HepG2 (cell line): ENCODE data around the gene STX1B. TPM values are rescaled to one million over a fixed set of nuclear protein-coding genes. Genes with fewer than 3 reads are reported as not detected.

Source experiments
- ATAD3A ChIP-seq: sonication (generic); formaldehyde crosslinking; IDR thresholded peaks from 2 replicates; pipeline ENCODE4 v1.4.0; 2020; ENCODE audit warnings: missing genetic modification reagents
- FOXA1 ChIP-seq, 2 experiments: fragments of 450-650 bp in 1 of 2; sonication (generic) in 1 of 2; formaldehyde crosslinking in 1 of 2; IDR thresholded peaks; 2 replicates each; pipeline versions ENCODE4 v1.4.0 to v1.6.1; 2016 to 2020; ENCODE audit warnings: missing genetic modification reagents in 1 of 2
- KLF16 ChIP-seq, 2 experiments: sonication (generic) in 1 of 2; formaldehyde crosslinking in 1 of 2; IDR thresholded peaks; 2 replicates each; pipeline versions ENCODE4 v1.6.1 to v1.8.0; 2016 to 2023; ENCODE audit warnings: missing genetic modification reagents in 2 of 2, missing compliant biosample characterization in 1 of 2
- KLF9 ChIP-seq: IDR thresholded peaks from 2 replicates; pipeline ENCODE4 v1.6.1; 2016; ENCODE audit warnings: low read depth
- MATR3 ChIP-seq: sonication (generic); formaldehyde crosslinking; IDR thresholded peaks from 2 replicates; pipeline ENCODE4 v1.4.0; 2020; ENCODE audit warnings: missing genetic modification reagents
- MED8 ChIP-seq: sonication (generic); formaldehyde crosslinking; IDR thresholded peaks from 2 replicates; pipeline ENCODE4 v1.8.1; 2023; ENCODE audit warnings: mild to moderate bottlenecking, missing genetic modification reagents; ENCODE audit not compliant: insufficient replicate concordance
- POGZ ChIP-seq: sonication (generic); formaldehyde crosslinking; IDR thresholded peaks from 2 replicates; pipeline ENCODE4 v1.4.0; 2020; ENCODE audit warnings: mild to moderate bottlenecking, missing genetic modification reagents
- POLR2A ChIP-seq, 2 experiments: IDR thresholded peaks; 2 replicates each; pipeline ENCODE4 v1.6.1; 2011; ENCODE audit warnings: low read depth in 2 of 2, low read length in 2 of 2, mild to moderate bottlenecking in 1 of 2, moderate library complexity in 1 of 2; ENCODE audit not compliant: insufficient read depth in 1 of 2
- TEAD3 ChIP-seq: optimal IDR thresholded peaks from 2 replicates; pipeline ENCODE3; 2016; ENCODE audit warnings: borderline replicate concordance
- THYN1 ChIP-seq: sonication (generic); formaldehyde crosslinking; IDR thresholded peaks from 2 replicates; pipeline ENCODE4 v1.8.1; 2023; ENCODE audit warnings: low read depth, mild to moderate bottlenecking, moderate library complexity, missing genetic modification reagents, borderline replicate concordance
- XRCC5 ChIP-seq: fragments of 200-400 bp; formaldehyde crosslinking; optimal IDR thresholded peaks from 2 replicates; pipeline ENCODE3; 2017; ENCODE audit warnings: mild to moderate bottlenecking, low read length
- YEATS2 ChIP-seq: sonication (generic); formaldehyde crosslinking; IDR thresholded peaks from 2 replicates; pipeline ENCODE4 v1.4.0; 2020; ENCODE audit warnings: missing genetic modification reagents, borderline replicate concordance
- ZNF124 ChIP-seq: sonication (generic); formaldehyde crosslinking; IDR thresholded peaks from 2 replicates; pipeline ENCODE4 v1.4.0; 2020; ENCODE audit warnings: missing genetic modification reagents
- ZNF224 ChIP-seq: sonication (generic); formaldehyde crosslinking; IDR thresholded peaks from 2 replicates; pipeline ENCODE4 v1.5.0; 2020; ENCODE audit warnings: mild to moderate bottlenecking, missing genetic modification reagents
- ZNF280D ChIP-seq: sonication (generic); formaldehyde crosslinking; IDR thresholded peaks from 2 replicates; pipeline ENCODE4 v1.5.1; 2020; ENCODE audit warnings: mild to moderate bottlenecking, missing genetic modification reagents
- ZNF446 ChIP-seq: sonication (generic); formaldehyde crosslinking; IDR thresholded peaks from 2 replicates; pipeline ENCODE4 v1.5.0; 2020; ENCODE audit warnings: mild to moderate bottlenecking, missing genetic modification reagents
- ZNF567 ChIP-seq: sonication (generic); formaldehyde crosslinking; IDR thresholded peaks from 2 replicates; pipeline ENCODE4 v1.8.1; 2023; ENCODE audit warnings: mild to moderate bottlenecking, missing genetic modification reagents, borderline replicate concordance
- ZNF841 ChIP-seq: sonication (generic); formaldehyde crosslinking; IDR thresholded peaks from 2 replicates; pipeline ENCODE4 v1.8.1; 2023; ENCODE audit warnings: missing genetic modification reagents, borderline replicate concordance
- polyA plus RNA-seq, 8 experiments: library from polyadenylated mRNA; depleted of rRNA in 3 of 8; stranded (reverse) in 7 of 8; unstranded in 1 of 8; fragments of >200 nt; fragmentation: Illumina TruSeq in 4 of 8; extraction: Trizol in 4 of 8; gene quantifications; 2 replicates each; pipeline versions ENCODE4 v1.2.1 to v1.2.3, GENCODE V29; 2011 to 2016; ENCODE audit warnings: low read depth in 4 of 8, missing spikeins in 1 of 8, mixed read lengths in 1 of 8; ENCODE audit not compliant: insufficient read depth in 1 of 8
- total RNA-seq, 5 experiments: library from RNA; depleted of rRNA; stranded (reverse); fragments of >200 nt; fragmentation: Illumina TruSeq; extraction: Trizol; gene quantifications; 2 replicates each; pipeline ENCODE4 v1.2.3, GENCODE V29; 2016; ENCODE audit warnings: low read depth in 1 of 5
- TF ChIP-seq, protein P1 (sequence below): sonication (generic); formaldehyde crosslinking; IDR thresholded peaks from 2 replicates; pipeline ENCODE4 v1.5.0; 2020; ENCODE audit warnings: missing genetic modification reagents, mild to moderate bottlenecking, borderline replicate concordance
- TF ChIP-seq, protein P2 (sequence below): sonication (generic); formaldehyde crosslinking; IDR thresholded peaks from 2 replicates; pipeline ENCODE4 v1.5.1; 2020; ENCODE audit warnings: mild to moderate bottlenecking, missing genetic modification reagents, borderline replicate concordance

Gene STX1B
- total and polyA plus RNA-seq, 2 of the 13 experiments (the other 11 are each of a cell fraction or from before 2014, with no cell fraction given): 2.1 to 3.0 TPM

- TF ChIP-seq KLF9 (CRISPR knock-in tag): 0 out of 2 replicates have a peak, but pooled peaks have one; percentile 12
- 0 out of 2 replicates have a peak, but pooled peaks have one; percentile 65 for TF ChIP-seq POGZ (CRISPR knock-in tag)
- TF ChIP-seq, protein P1, sequence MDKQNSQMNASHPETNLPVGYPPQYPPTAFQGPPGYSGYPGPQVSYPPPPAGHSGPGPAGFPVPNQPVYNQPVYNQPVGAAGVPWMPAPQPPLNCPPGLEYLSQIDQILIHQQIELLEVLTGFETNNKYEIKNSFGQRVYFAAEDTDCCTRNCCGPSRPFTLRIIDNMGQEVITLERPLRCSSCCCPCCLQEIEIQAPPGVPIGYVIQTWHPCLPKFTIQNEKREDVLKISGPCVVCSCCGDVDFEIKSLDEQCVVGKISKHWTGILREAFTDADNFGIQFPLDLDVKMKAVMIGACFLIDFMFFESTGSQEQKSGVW (CRISPR knock-in tag): no peak
- TF ChIP-seq YEATS2: no peak
- TF ChIP-seq, protein P2, sequence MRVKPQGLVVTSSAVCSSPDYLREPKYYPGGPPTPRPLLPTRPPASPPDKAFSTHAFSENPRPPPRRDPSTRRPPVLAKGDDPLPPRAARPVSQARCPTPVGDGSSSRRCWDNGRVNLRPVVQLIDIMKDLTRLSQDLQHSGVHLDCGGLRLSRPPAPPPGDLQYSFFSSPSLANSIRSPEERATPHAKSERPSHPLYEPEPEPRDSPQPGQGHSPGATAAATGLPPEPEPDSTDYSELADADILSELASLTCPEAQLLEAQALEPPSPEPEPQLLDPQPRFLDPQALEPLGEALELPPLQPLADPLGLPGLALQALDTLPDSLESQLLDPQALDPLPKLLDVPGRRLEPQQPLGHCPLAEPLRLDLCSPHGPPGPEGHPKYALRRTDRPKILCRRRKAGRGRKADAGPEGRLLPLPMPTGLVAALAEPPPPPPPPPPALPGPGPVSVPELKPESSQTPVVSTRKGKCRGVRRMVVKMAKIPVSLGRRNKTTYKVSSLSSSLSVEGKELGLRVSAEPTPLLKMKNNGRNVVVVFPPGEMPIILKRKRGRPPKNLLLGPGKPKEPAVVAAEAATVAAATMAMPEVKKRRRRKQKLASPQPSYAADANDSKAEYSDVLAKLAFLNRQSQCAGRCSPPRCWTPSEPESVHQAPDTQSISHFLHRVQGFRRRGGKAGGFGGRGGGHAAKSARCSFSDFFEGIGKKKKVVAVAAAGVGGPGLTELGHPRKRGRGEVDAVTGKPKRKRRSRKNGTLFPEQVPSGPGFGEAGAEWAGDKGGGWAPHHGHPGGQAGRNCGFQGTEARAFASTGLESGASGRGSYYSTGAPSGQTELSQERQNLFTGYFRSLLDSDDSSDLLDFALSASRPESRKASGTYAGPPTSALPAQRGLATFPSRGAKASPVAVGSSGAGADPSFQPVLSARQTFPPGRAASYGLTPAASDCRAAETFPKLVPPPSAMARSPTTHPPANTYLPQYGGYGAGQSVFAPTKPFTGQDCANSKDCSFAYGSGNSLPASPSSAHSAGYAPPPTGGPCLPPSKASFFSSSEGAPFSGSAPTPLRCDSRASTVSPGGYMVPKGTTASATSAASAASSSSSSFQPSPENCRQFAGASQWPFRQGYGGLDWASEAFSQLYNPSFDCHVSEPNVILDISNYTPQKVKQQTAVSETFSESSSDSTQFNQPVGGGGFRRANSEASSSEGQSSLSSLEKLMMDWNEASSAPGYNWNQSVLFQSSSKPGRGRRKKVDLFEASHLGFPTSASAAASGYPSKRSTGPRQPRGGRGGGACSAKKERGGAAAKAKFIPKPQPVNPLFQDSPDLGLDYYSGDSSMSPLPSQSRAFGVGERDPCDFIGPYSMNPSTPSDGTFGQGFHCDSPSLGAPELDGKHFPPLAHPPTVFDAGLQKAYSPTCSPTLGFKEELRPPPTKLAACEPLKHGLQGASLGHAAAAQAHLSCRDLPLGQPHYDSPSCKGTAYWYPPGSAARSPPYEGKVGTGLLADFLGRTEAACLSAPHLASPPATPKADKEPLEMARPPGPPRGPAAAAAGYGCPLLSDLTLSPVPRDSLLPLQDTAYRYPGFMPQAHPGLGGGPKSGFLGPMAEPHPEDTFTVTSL (CRISPR knock-in tag): 0 out of 2 replicates have a peak, but pooled peaks have one; percentile 11
- TF ChIP-seq POLR2A (IDR thresholded peaks at IDR 0.05; ENCODE audit: insufficient read depth in 1 of 2, low read depth in 2 of 2, low read length in 2 of 2): peak in 1 of 2 experiments; percentile 52; a peak in 2 of 4 replicates
- TF ChIP-seq KLF16 (CRISPR knock-in tag; IDR thresholded peaks at IDR 0.05): no peak
- no peak for TF ChIP-seq ATAD3A (CRISPR knock-in tag)
- no peak for TF ChIP-seq THYN1 (CRISPR knock-in tag)
- no peak for TF ChIP-seq ZNF124 (CRISPR knock-in tag)
- no peak for TF ChIP-seq MATR3 (CRISPR knock-in tag)
- peak; percentile 56 for TF ChIP-seq XRCC5
- peak; percentile 89 for TF ChIP-seq MED8 (CRISPR knock-in tag)
- no peak for TF ChIP-seq ZNF224 (CRISPR knock-in tag)
- 0 out of 2 replicates have a peak, but pooled peaks have one; percentile 41 for TF ChIP-seq ZNF567 (CRISPR knock-in tag)
- TF ChIP-seq ZNF446 (CRISPR knock-in tag): 0 out of 2 replicates have a peak, but pooled peaks have one; percentile 39
- no peak for TF ChIP-seq ZNF841
- no peak for TF ChIP-seq FOXA1 (IDR thresholded peaks at IDR 0.05)
- peak; percentile 49; the same call in 1 of the 2 replicates for TF ChIP-seq FOXA1 (CRISPR knock-in tag; IDR thresholded peaks at IDR 0.05)
- no peak for TF ChIP-seq ZNF280D (CRISPR knock-in tag)
- no peak for TF ChIP-seq TEAD3 (CRISPR knock-in tag)
Observed at GRCh38 chr16:30998852-30999761, 11.3 kb downstream of the STX1B start (continued).
